Measurements from ENCODE around the gene STK17A. TPM values are rescaled to one million over a fixed set of nuclear protein-coding genes. Genes with fewer than 3 reads are reported as not detected.

The STK17A gene
- total RNA-seq, 4 donors from 2014 or later: 12.9 to 60.2 (median 15.7) TPM

GRCh38 chr7:43612599-43613589, 30.0 kb downstream of the STK17A start:
- DNase-seq (ENCODE audit: low spot score) (no peak), ATAC-seq (ENCODE audit: low FRiP score) (no peak)
- no peak for TF ChIP-seq CTCF (IDR thresholded peaks at IDR 0.05)

- ATAC-seq (ENCODE audit: low FRiP score) (no peak), DNase-seq (ENCODE audit: low spot score) (no peak)
- no peak for TF ChIP-seq CTCF (IDR thresholded peaks at IDR 0.05)
These were observed 32.7 kb downstream of the STK17A start for GRCh38 chr7:43615558-43616145.

GRCh38 chr7:43616977-43617376, 34.1 kb downstream of the STK17A start:
- no peak for ATAC-seq (ENCODE audit: low FRiP score)
- TF ChIP-seq CTCF (IDR thresholded peaks at IDR 0.05): no peak
- DNase-seq (ENCODE audit: low spot score): no peak

GRCh38 chr7:43618073-43618472, 35.2 kb downstream of the STK17A start:
- TF ChIP-seq CTCF (IDR thresholded peaks at IDR 0.05): no peak
- DNase-seq (ENCODE audit: low spot score) (no peak), ATAC-seq (ENCODE audit: low FRiP score) (no peak)

GRCh38 chr7:43619213-43620012, 36.5 kb downstream of the STK17A start:
- no peak for TF ChIP-seq CTCF (IDR thresholded peaks at IDR 0.05)
- ATAC-seq (ENCODE audit: low FRiP score) (no peak), DNase-seq (ENCODE audit: low spot score) (no peak)

- no peak for ATAC-seq (ENCODE audit: low FRiP score)
- no peak for TF ChIP-seq CTCF (IDR thresholded peaks at IDR 0.05)
These were observed 39.0 kb downstream of the STK17A start for GRCh38 chr7:43621729-43622448.

More at GRCh38 chr7:43621729-43622448, 39.0 kb downstream of the STK17A start:
- DNase-seq (ENCODE audit: low spot score): no peak

Data from omental fat pad (tissue), 4 donors.